Amniotic epithelial cell (primary cell): ENCODE results near the gene GPC5.

ENCODE experiments used
- DNase-seq: peaks from one replicate; pipeline ENCODE4 v3.0.0-alpha.2; 2010; ENCODE audit warnings: low read depth

The GPC5 gene

DNA sequence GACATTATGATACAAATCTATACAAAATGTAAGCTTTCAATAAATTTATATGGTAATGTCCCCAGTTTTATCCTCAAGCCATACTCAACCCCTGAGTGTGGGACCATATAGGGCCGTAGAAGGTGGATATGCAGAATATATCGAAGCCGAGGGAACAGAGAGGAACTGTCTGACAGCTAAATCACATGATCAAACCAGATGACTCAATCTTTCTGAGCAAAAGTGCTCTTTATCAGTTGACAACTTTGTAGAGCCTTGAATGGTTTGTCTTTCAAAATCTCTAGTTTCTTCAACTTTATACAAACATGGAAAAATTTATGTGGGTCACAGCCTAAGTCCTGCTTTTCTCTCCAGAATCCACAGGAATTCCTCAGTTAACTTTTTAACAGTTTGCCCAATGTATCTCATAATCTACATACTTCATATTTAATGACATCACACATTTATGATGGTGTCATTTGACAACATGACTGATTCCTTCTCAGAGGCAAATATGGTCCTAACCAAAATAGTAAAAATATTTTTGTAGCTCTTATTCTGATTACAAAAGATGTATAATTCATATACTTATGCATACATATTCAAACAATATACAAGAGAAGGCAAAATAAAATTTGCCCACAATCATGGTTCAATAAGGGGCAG, 1155.2 kb downstream of the GPC5 start:
- DNase-seq: no peak

GRCh38 chr13:92560883-92561282, 1162.5 kb downstream of the GPC5 start:
- no peak for DNase-seq

GRCh38 chr13:92564942-92565341, 1166.5 kb downstream of the GPC5 start:
- DNase-seq: no peak

DNA sequence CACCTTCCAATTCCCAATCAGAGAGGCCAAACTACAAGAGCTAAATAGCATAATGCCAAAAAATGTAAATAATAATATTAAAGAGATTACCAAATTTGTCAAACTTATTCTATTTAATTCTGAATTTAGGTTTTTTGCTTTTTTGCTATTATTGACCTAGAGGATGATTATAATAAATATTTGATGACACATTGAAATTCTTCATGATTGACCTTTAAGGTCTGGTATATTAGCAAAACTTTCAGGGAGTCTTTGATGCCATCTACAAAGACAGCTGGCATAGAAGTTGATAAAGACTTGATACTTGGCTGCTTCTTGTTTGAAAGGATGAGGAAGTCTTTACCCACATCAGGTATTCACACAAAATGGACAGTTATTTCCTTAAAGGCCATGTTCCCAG, 1168.3 kb downstream of the GPC5 start:
- no peak for DNase-seq

GRCh38 chr13:92572190-92572589, 1173.8 kb downstream of the GPC5 start:
- no peak for DNase-seq

DNA sequence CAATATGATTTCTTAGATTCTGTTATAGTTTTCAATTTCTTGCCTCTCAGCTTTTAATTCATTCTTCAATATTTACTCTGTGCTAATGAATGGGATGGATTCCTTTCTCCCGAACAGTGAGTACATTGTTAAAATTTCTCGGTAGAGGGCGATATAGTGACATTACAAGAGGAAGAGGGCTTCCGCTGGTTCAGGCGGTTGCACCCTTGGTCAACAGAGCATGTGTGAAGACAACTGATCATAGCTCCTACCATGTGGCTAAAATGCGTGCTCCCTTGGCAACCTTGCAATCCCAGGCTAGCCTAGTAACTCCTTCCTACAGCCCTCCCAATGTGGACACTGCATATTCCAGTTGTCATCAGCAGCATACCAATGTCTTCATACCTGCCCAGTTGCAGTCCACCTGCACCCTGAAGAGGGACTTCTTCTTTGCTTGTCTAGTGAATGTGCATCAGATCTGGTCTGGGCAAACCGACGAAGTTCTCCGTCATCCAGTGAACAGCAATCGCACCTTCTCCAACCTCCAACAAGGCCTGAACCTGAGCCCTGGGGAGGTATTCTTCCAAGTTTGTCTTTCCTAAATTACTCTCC, 1175.1 kb downstream of the GPC5 start:
- peak; percentile 51 for DNase-seq

DNA sequence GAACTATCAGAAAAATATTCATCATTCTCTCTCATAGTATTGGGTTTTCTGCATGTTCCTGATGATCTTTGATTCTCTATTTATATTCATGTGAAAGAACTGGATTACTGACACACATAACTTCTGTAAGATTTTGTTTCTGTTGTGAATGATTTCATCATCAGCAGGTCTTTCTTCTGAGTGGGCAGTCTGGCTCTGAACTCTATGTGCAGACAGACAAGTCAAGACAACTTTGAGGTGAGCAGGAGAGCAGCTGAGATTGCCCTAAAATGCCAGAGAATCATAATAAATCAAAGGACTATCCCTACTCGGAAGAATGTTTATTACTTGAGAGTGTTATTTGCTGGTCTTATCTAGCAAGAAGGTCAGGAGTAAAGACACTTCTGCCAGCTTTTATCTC, 1176.1 kb downstream of the GPC5 start:
- DNase-seq: peak; percentile 75

- no peak for DNase-seq
Observed at GRCh38 chr13:92575777-92576176, 1177.4 kb downstream of the GPC5 start.

DNA sequence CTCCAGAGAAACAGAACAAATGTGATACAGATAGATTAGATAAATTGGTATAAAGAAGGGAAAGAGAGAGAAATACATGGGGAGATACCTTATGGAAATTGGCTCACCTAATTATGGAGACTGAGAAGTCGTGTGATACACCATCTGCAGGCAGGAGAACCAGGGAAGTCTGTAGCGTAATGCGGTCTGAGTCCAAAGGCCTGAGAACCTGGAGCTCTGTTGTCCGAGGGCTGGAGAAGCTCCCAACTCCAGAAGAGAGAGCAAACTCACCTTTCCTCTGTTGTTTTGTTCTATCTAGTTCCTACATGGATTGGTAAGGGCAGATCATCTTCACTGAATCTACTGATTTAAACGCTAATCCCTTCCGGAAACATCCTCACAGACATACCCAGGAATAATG, 1179.9 kb downstream of the GPC5 start:
- DNase-seq: no peak

DNA sequence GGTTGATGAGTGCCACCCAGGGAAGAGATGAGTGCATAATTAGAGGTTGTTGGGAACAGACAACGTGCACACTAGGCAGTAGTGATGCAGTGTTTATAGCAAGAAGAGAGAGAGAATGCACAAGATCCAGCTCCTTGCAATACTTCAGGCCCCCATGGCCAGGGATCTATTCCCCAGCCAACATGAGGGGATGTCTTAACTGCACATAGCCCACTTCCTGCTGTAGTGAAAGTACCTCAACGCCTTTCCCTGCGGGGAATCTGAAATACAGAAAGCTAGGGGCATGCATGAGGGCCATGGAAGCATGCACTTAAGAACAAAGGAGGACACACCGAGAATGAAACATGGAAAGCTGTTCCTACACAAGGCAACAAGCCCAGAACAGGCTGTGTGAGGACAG, 1191.5 kb downstream of the GPC5 start:
- DNase-seq: no peak

DNA sequence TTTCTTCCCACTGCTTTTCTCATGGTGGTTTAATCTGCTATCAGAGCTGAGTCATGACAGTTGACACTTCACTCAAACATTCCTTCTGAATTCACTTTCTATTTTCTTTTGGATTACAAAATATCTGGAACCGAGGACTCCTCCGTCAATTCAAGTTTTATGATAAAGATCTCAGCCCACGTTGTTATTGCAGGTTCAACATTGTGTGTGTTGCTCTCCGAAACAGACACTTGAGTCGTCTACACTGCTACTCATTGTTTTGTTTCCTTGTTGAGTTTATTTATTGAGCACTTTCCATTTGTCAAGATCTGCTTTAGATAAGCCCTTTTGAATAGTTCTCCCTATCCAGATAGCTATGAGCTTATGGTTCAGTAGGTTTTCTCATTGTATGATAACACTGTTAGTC, 1192.1 kb downstream of the GPC5 start:
- peak; percentile 83 for DNase-seq

GRCh38 chr13:92591117-92591516, 1192.7 kb downstream of the GPC5 start:
- DNase-seq: no peak

DNA sequence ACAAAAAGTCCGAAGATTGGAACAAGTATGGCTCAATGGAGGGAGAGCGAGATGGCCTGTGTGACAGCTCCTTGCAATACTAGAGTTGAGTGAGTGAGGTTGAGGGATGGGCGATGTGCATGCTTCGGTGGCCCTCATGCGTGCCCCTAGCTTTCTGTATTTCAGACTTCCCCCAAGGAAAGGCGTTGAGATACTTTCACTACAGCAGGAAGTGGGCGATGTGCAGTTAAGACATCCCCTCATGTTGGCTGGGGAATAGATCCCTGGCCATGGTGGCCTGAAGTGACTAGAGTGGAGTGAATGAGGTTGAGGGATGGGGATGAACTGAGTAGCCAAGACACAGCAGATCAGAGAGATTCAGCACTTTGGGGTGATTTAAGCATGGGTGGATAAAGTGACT, 1194.3 kb downstream of the GPC5 start:
- DNase-seq: no peak

- DNase-seq: peak; percentile 63
Observed at GRCh38 chr13:92602560-92602959, 1204.1 kb downstream of the GPC5 start.

GRCh38 chr13:92609376-92609775, 1211.0 kb downstream of the GPC5 start:
- no peak for DNase-seq

- DNase-seq: no peak
Observed at GRCh38 chr13:92612892-92613291, 1214.5 kb downstream of the GPC5 start.

- DNase-seq: no peak
Observed at GRCh38 chr13:92613921-92614320, 1215.5 kb downstream of the GPC5 start.

DNA sequence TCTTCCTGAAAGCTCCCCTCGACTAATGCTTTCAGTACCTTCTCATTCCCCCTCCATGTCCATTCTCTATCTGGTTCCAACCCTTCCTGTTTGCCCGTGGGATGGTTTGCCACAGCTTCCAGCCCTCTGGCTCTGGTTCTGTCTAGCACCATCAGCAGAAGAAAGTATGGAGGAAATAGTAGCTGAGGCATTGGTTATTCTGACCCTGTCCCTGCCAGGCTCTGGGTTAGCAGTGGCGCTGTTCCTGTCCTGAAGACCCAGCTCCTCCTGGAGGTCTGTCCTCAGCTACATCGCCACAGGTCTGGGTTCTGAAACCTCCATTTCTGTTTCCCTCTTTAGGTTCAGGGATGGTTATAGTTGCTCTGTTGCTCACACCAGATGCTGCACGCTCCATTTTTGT, 1223.6 kb downstream of the GPC5 start:
- no peak for DNase-seq

DNA sequence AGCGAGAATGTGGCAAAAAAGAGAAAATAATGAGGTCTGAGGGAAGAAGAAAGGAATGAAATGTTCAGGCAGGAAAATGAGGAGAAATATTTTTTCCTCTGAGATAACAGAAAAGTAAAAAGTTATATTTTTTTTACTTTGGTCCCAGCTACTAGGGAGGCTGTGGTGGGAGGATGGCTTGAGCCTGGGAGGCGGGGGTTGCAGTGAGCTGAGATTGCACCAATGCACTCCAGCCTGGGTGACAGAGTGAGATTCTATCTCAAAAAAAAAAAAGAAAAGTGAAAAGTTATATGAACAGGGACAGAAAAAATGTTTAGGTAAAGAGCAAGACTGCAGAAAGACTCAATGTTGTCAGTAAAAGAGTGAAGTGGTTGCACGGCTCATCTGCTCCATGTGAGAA, 1224.5 kb downstream of the GPC5 start:
- no peak for DNase-seq

DNA sequence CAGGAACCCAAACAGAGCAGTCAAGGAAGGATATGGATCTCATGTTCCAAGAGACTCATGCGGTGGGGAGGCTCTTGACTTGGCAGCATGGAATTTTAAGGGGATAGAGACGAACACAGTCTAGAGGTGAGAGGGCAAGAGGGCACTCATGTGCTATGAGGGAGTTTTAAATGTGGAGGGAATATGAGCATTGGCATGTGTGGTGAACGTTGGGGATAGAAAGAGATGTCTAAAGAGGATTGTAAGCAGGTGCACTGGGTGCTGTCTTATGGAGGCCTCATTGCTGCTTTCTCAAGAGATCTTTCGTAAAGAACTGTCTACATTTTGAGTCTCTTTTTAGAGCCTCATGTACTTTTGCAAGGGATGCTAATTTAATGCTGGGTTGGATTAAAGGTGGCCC, 1227.9 kb downstream of the GPC5 start:
- DNase-seq: no peak

GRCh38 chr13:92640936-92641335, 1242.5 kb downstream of the GPC5 start:
- peak; percentile 41 for DNase-seq

DNA sequence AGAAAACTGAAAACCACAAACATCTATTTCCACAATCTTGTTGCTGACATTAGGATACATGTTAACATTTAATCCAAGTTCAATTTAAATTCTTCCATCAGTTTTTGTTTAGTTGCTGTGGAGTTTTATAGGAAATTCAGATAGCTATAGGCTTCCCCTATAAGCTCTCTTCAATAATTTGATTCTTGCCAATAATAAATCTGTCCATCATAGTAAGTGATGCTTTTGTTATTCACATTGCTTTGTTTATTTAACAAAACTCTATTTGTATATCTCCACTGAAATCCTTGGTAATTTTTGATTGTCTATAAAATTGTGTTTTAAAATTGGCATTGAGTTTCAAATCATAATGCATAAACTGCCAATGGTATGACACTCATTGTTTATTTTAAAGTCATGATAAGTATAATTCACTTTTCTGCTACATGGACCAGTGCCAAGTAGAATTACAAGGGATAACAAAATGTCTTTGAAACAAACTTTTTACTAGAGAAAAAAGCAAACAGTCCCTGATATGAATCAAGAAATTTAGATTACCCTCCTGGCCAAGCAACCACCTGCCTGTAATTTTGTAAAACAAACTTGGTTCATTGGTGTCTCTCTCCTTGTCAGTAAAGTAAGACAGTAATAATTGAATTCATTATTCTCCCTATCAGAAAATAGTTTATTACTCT, 1250.9 kb downstream of the GPC5 start:
- no peak for DNase-seq

DNA sequence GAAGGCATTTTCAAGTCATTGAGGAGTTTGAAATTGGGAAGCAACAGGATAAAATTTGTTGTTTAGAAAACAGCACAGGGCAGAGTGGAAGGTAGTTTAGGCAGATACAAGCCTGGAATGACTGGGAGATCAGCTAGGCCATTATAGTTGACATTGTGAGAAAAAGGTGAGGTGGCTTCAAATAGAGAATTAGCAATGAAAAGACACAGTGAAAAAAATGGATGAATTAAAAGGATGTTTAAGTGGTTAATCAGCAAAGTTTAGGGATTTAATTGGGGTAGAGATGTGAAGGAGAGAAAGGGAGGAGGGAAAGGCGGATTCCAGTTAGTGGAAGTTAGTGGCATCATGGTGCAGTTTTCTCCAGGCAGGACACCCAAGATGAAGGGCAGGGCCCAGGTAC, 1257.7 kb downstream of the GPC5 start:
- no peak for DNase-seq

GRCh38 chr13:92656648-92657047, 1258.2 kb downstream of the GPC5 start:
- DNase-seq: no peak
